Measurements from ENCODE around the gene QRICH2.

Gene QRICH2

DNA sequence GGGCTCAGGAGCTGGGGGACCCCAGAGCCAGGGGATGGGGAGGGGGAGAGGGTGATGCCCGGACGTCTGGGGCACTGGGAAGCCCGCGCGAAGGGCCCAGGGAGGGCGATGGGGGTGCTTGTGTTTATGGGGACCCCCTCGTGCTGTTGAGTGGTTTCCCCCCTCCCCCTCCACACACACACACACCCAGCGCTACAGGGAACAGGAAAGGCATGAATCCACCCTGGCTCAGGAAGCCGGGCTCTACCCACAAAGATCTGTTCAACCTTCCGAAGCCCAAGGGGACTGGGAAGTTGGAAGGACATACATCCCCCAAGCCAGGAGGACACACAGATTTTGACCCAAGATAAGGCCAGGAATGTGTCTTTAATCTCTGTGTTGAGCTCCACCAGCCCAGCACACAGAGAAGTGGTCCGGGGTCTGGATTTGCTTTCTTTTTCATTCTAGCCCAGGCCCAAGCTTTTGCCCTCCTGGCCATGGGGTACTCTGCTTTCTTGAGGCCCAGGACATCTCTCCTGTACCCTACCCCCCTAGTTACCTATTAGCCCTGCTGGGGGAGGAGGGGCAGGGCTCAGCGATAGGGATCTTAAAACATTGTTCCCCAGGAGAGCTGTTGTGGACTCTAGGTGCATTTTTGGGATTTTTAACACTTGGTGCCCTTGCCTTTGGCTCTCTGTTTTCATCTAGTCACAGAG lies 41.7 kb downstream of the QRICH2 start:
- 14% methylated on average over 11 to 12 of the region's 12 CpGs for WGBS, 2 experiments
- Histone ChIP-seq H3K27me3 (ENCODE audit: control insufficient read depth, insufficient read depth, low read length, poor library complexity, severe bottlenecking) (no peaks in the 10 kb centered on the region), H3K4me1 (ENCODE audit: control insufficient read depth, insufficient read depth, low read length) (peaks cover 29% of the 10 kb centered on the region), H3K4me3 (ENCODE audit: insufficient read depth, low read depth, low read length) (peak overlapping the region; percentile 74), H3K36me3 (ENCODE audit: control insufficient read depth, insufficient read depth, low read length) (no peaks in the 10 kb centered on the region), H3K9me3 (ENCODE audit: control insufficient read depth, low read length) (no peaks in the 10 kb centered on the region), H3K27ac (ENCODE audit: insufficient read depth, low read depth, low read length, poor library complexity, severe bottlenecking) (peak overlapping the region; percentile 13)

DNA sequence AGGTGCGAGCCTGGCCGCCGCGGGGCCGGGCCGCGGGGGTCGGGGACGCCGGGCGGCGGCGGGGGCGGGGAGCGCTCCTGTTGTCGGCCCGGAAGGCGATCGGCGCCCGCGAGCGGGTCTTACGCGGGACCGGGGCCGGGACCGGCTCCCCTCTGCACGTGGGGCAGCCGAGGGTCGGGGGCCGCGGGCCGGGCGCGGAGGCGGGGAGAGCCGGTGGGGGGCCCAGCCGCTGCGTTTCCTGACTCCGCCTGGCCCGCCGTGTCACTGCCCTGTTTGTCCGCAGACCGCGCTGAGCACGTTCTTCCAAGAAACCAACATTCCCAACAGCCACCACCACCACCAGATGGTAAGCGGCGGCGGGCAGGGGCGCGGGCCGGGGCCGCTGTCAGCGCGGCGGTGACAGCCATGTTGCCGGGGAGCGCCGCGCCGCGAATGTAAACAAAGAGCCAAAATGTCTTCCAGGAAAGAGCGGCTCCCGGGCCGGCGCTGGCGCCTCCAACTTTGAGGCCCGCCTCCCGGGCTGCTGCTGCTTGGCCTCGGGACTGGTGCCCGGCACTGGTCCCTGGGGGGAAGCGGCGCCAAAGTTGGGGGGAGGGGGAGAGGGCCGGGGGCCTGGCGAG lies 42.3 kb downstream of the QRICH2 start:
- 0% methylated on average over 76 of the region's 76 CpGs for WGBS, 2 experiments
- Histone ChIP-seq H3K27me3 (ENCODE audit: control insufficient read depth, insufficient read depth, low read length, poor library complexity, severe bottlenecking) (no peaks in the 10 kb centered on the region), H3K36me3 (ENCODE audit: control insufficient read depth, insufficient read depth, low read length) (no peaks in the 10 kb centered on the region), H3K4me1 (ENCODE audit: control insufficient read depth, insufficient read depth, low read length) (peaks cover 29% of the 10 kb centered on the region), H3K27ac (ENCODE audit: insufficient read depth, low read depth, low read length, poor library complexity, severe bottlenecking) (peak overlapping the region; percentile 13), H3K4me3 (ENCODE audit: insufficient read depth, low read depth, low read length) (peak overlapping the region; percentile 74), H3K9me3 (ENCODE audit: control insufficient read depth, low read length) (no peaks in the 10 kb centered on the region)

- peak within 1 kb of the TSS; percentile 13 for H3K27ac ChIP-seq (ENCODE audit: insufficient read depth, low read depth, low read length, poor library complexity, severe bottlenecking)
- H3K27me3 ChIP-seq (ENCODE audit: control insufficient read depth, insufficient read depth, low read length, poor library complexity, severe bottlenecking): no peaks in the 10 kb centered on the region
- no peaks in the 10 kb centered on the region for H3K36me3 ChIP-seq (ENCODE audit: control insufficient read depth, insufficient read depth, low read length)
- no peaks in the 10 kb centered on the region for H3K9me3 ChIP-seq (ENCODE audit: control insufficient read depth, low read length)
- peak within 1 kb of the TSS; percentile 74 for H3K4me3 ChIP-seq (ENCODE audit: insufficient read depth, low read depth, low read length)
- 0% methylated on average over 94 of the region's 94 CpGs for WGBS, 2 experiments
- H3K4me1 ChIP-seq (ENCODE audit: control insufficient read depth, insufficient read depth, low read length): peaks cover 29% of the 10 kb centered on the region
These were observed 43.1 kb downstream of the QRICH2 start, which contains the start of gene UBALD2 for GRCh38 chr17:76264755-76265623. UBALD2 (plus strand) TSS chr17:76265348; CDS start chr17:76265506, 158 bp downstream.

GRCh38 chr17:76264425-76264754 lies 43.7 kb downstream of the QRICH2 start:
- no peaks in the 10 kb centered on the region for H3K27me3 ChIP-seq (ENCODE audit: control insufficient read depth, insufficient read depth, low read length, poor library complexity, severe bottlenecking)
- H3K27ac ChIP-seq (ENCODE audit: insufficient read depth, low read depth, low read length, poor library complexity, severe bottlenecking): no peak overlapping the region
- WGBS, 2 experiments: 83 to 84% methylated on average over 6 to 9 of the region's 9 CpGs
- H3K36me3 ChIP-seq (ENCODE audit: control insufficient read depth, insufficient read depth, low read length): no peaks in the 10 kb centered on the region
- peaks cover 27% of the 10 kb centered on the region for H3K4me1 ChIP-seq (ENCODE audit: control insufficient read depth, insufficient read depth, low read length)
- no peak overlapping the region for H3K4me3 ChIP-seq (ENCODE audit: insufficient read depth, low read depth, low read length)
- H3K9me3 ChIP-seq (ENCODE audit: control insufficient read depth, low read length): no peaks in the 10 kb centered on the region

GRCh38 chr17:76263896-76264295 lies 44.2 kb downstream of the QRICH2 start:
- 90 to 96% methylated on average over 5 of the region's 5 CpGs for WGBS, 2 experiments
- H3K27me3 ChIP-seq (ENCODE audit: control insufficient read depth, insufficient read depth, low read length, poor library complexity, severe bottlenecking): no peaks in the 10 kb centered on the region
- no peaks in the 10 kb centered on the region for H3K9me3 ChIP-seq (ENCODE audit: control insufficient read depth, low read length)
- H3K4me1 ChIP-seq (ENCODE audit: control insufficient read depth, insufficient read depth, low read length): peaks cover 26% of the 10 kb centered on the region
- H3K27ac ChIP-seq (ENCODE audit: insufficient read depth, low read depth, low read length, poor library complexity, severe bottlenecking): no peak overlapping the region
- H3K4me3 ChIP-seq (ENCODE audit: insufficient read depth, low read depth, low read length): no peak overlapping the region
- no peaks in the 10 kb centered on the region for H3K36me3 ChIP-seq (ENCODE audit: control insufficient read depth, insufficient read depth, low read length)

GRCh38 chr17:76262732-76263344 lies 45.2 kb downstream of the QRICH2 start:
- Histone ChIP-seq H3K36me3 (ENCODE audit: control insufficient read depth, insufficient read depth, low read length) (no peaks in the 10 kb centered on the region), H3K4me1 (ENCODE audit: control insufficient read depth, insufficient read depth, low read length) (peaks cover 18% of the 10 kb centered on the region), H3K27ac (ENCODE audit: insufficient read depth, low read depth, low read length, poor library complexity, severe bottlenecking) (no peak overlapping the region), H3K4me3 (ENCODE audit: insufficient read depth, low read depth, low read length) (no peak overlapping the region), H3K27me3 (ENCODE audit: control insufficient read depth, insufficient read depth, low read length, poor library complexity, severe bottlenecking) (no peaks in the 10 kb centered on the region), H3K9me3 (ENCODE audit: control insufficient read depth, low read length) (no peaks in the 10 kb centered on the region)
- WGBS, 2 experiments: 80 to 85% methylated on average over 9 of the region's 9 CpGs

DNA sequence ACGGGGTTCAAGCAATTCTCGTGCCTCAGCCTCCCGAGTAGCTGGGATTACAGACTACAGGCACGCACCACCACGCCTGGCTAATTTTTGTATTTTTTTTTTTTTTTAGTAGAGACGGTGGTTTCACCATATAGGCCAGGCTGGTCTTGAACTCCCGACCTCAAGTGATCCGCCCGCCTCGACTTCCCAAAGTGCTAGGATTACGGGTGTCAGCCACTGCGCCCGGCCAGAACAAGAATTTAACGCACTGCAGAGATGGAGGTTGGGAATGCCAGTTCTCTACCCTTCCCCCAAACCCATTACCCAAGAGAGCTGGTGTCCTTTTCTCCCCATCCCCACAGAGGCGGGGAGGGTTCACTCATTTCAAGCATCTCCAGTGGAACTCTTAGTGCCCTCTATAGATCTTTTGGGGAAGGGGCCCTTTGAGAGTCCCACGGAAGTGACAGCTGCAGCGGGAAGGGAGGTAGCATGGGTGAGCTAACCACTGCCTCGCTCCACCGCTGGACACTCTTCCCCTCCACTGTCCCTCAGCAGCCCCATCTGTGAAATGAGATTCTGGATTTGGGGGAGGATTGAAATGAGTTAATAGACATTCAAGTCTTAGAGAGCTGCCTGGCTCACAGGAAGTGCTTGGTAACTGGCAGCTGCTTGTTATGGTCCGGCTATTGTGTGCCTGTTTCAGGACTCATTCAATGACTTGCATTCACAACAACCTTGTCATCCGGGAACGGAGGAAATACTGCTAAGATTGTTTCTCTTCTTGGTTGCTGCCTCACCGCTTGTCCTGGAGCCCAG lies 46.5 kb downstream of the QRICH2 start:
- 89 to 91% methylated on average over 23 of the region's 23 CpGs for WGBS, 2 experiments
- Histone ChIP-seq H3K36me3 (ENCODE audit: control insufficient read depth, insufficient read depth, low read length) (no peaks in the 10 kb centered on the region), H3K27ac (ENCODE audit: insufficient read depth, low read depth, low read length, poor library complexity, severe bottlenecking) (no peak overlapping the region), H3K4me1 (ENCODE audit: control insufficient read depth, insufficient read depth, low read length) (peaks cover 7% of the 10 kb centered on the region), H3K27me3 (ENCODE audit: control insufficient read depth, insufficient read depth, low read length, poor library complexity, severe bottlenecking) (no peaks in the 10 kb centered on the region), H3K4me3 (ENCODE audit: insufficient read depth, low read depth, low read length) (no peak overlapping the region), H3K9me3 (ENCODE audit: control insufficient read depth, low read length) (no peaks in the 10 kb centered on the region)

DNA sequence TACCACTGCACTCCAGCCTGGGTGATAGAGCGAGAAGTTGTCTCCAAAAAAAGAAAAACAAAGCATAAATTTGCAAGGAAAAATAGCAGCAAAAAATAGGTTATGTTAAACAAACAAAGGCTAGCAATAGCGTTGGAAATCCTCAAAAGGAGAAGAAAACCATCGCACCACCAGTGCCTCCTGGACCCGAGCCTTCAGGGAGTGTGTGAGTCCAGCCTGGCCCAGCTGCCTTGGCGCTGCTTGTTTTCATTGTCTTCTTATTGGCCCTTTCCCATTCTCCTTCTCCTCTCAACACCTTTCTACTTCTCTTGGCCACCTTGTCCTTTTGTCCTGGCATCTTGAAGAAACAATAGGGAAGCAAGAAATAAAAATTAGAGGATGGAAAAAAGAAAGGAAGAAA lies 47.4 kb downstream of the QRICH2 start:
- H3K36me3 ChIP-seq (ENCODE audit: control insufficient read depth, insufficient read depth, low read length): no peaks in the 10 kb centered on the region
- no peaks in the 10 kb centered on the region for H3K9me3 ChIP-seq (ENCODE audit: control insufficient read depth, low read length)
- no peak overlapping the region for H3K27ac ChIP-seq (ENCODE audit: insufficient read depth, low read depth, low read length, poor library complexity, severe bottlenecking)
- WGBS, 2 experiments: 81% methylated on average over 5 of the region's 5 CpGs
- no peak overlapping the region for H3K4me3 ChIP-seq (ENCODE audit: insufficient read depth, low read depth, low read length)
- H3K27me3 ChIP-seq (ENCODE audit: control insufficient read depth, insufficient read depth, low read length, poor library complexity, severe bottlenecking): no peaks in the 10 kb centered on the region
- peaks cover 4% of the 10 kb centered on the region for H3K4me1 ChIP-seq (ENCODE audit: control insufficient read depth, insufficient read depth, low read length)

- peaks cover 4% of the 10 kb centered on the region for H3K4me1 ChIP-seq (ENCODE audit: control insufficient read depth, insufficient read depth, low read length)
- no peak overlapping the region for H3K4me3 ChIP-seq (ENCODE audit: insufficient read depth, low read depth, low read length)
- H3K9me3 ChIP-seq (ENCODE audit: control insufficient read depth, low read length): no peaks in the 10 kb centered on the region
- 93 to 96% methylated on average over 7 of the region's 7 CpGs for WGBS, 2 experiments
- H3K36me3 ChIP-seq (ENCODE audit: control insufficient read depth, insufficient read depth, low read length): no peaks in the 10 kb centered on the region
- no peak overlapping the region for H3K27ac ChIP-seq (ENCODE audit: insufficient read depth, low read depth, low read length, poor library complexity, severe bottlenecking)
- H3K27me3 ChIP-seq (ENCODE audit: control insufficient read depth, insufficient read depth, low read length, poor library complexity, severe bottlenecking): no peaks in the 10 kb centered on the region
These were observed 47.9 kb downstream of the QRICH2 start for GRCh38 chr17:76260220-76260619.

Measured in ectodermal cell (in vitro differentiated cells).